GM21576 (cell line): ENCODE results near the gene FAM13C.
"Not testable (repeated sequence)": the region's sequence is repeated elsewhere in the genome, so short reads cannot be mapped to it uniquely, and the experiment has no call there.

Experiments used
- ATAC-seq: cut with Tn5 transposase; IDR thresholded peaks from one replicate; pipeline ENCODE4 v1.9.1; 2021; ENCODE audit warnings: mild to moderate bottlenecking, moderate library complexity; ENCODE audit not compliant: unreplicated experiment

FAM13C gene

GRCh38 chr10:59279991-59280505, 82.3 kb downstream of the FAM13C start:
- ATAC-seq: no peak

DNA sequence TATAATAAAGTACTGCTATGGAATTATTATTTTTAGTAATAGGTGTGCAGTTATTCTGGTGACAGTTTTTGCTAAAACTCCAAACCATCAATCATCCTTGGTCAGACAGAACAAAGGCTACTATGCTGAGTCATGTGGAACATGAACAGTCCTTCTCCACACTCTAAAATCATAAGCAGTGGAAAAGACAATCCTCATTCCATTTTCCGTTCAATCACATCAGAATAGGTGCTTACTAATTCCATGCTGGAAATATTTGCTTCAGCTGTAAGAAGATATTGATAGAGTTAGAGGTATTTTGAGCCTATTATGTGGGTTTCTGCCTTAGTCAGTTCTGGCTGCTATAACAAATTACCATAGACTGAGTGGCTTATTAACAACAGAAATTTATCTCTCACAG, 82.9 kb downstream of the FAM13C start:
- ATAC-seq: no peak

DNA sequence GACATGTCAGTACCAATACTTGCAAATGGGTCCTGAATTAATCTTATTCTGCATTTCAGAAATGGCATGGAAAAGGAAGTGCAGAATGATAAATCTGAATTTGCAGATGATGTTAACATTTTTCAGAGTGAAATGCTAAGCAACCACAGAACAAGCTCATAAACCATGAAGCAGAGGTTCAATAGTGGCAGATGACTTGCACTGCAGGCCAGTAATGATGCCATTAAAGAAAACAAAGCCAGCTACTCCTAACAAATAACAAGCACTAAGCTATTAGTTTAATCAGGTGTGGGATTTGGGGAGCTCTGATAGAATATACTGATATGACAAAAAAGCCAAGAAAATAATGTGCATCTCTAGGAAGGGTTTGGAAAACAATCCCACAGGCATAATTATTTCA, 85.4 kb downstream of the FAM13C start:
- no peak for ATAC-seq

DNA sequence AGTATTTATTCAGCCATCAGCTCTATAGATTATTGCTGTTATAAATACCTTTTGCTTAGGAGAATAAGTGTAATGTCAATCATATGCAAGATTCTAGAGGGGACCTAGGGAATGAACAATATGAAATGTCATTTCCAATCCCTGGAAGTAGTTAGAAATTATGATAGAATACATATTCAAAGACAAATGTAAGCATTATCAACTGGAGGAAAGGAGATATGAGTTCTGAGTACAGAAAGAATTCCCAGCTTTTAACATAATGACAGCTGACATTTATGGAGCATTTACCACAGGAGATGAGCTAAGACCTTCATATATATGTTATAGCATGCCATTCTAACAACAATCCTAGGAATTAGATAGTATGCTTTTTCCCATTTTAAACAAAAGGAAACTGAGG, 86.2 kb downstream of the FAM13C start:
- ATAC-seq: no peak

DNA sequence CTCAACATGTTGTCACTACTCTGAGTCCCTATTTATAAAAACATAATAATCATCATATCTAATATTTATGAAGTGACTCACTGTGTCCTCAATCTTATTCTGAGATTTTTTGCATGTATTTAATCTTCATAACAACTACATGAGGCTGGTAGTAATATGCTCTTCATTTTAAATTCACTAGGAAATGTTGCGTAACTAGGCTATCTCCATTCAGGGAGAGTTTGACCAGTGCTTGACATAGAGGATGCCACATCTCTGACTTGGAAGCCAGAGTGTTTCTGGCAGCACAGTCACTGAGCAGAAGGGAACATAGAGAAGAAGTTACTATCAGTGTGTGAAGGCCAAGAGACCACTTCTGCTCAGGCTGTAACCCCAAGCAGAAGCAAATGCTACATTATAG, 88.9 kb downstream of the FAM13C start:
- ATAC-seq: no peak

GRCh38 chr10:59272061-59272460, 90.3 kb downstream of the FAM13C start:
- ATAC-seq: no peak

GRCh38 chr10:59271160-59271559, 91.2 kb downstream of the FAM13C start:
- ATAC-seq: no peak

DNA sequence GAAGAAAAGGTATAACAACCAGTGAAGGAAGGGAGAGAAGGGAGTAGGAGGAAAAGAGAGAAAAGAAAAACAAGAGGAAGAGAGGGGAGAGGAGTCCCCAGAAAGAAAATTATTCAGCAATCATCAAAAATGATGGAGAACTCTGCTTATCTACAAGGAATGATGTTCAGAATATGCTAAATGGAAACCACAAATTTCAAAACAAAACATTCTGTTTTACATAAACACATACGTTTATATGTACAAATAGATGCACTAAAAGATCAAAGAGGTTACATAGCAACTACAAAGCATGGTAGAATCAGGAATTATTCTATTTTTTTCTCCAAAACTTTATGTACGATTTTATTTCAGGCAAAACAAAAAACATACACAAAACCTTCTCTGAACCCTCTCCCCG, 91.9 kb downstream of the FAM13C start:
- no peak for ATAC-seq

- no peak for ATAC-seq
Measured at GRCh38 chr10:59269651-59270050, 92.7 kb downstream of the FAM13C start.

GRCh38 chr10:59268460-59268859, 93.9 kb downstream of the FAM13C start:
- no peak for ATAC-seq

DNA sequence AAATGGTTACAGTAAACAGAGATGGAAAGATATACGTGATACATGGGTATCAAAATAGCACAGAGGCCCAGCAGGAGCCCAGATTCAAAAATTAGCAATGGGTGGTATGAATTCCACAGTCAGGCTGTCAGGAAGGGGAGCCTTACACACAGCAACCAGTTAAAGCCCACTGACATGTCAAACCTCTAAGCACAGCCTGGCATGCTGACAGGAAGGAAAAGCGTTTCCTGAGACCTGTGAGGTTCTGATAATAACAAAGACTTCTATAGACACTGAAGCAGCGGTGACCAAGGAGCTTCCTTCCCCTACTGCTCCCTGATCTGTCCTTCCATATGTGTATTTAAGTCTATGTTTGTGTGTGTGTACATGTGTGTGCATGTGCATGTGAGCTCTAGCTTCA, 96.0 kb downstream of the FAM13C start:
- no peak for ATAC-seq

DNA sequence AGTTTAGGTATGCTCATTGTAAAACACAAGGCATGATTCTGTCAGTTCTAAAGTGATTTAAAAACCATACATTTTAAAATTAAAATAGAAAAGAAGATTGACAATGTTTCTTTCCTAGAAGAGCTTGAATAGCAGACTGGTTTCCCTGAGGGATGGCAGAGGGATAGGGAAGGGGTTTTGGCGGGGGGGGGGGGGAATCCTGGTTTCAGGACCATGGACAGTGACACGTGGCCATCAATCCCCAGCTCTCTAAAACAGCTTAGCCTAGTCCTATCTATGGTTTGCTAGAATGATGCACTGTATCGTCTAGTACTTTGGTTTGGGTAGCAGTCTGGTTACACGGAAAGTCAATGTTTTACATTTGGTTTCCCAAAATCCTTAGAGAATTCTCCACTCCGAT, 97.2 kb downstream of the FAM13C start:
- ATAC-seq: no peak

GRCh38 chr10:59258890-59259289, 103.5 kb downstream of the FAM13C start:
- no peak for ATAC-seq

- no peak for ATAC-seq
Measured at GRCh38 chr10:59257224-59257623, 105.1 kb downstream of the FAM13C start.

DNA sequence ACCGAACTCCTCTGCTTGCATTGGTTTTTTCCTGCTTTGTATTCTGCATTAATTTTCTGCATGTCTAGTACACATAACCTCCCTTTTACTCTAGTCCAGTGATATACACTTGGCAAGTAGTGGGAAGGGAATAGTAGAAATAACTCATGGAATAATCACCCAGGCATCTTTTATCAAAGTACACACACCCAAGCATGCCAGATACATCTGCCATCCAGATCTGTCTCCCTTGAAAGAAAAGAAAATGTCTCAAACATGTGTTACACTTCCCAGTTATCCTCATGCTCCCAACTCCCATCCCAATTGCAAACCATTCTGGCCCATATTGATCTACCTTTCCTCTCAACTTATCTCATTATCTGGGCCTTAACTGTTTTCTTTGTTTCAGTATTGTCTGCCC, 106.9 kb downstream of the FAM13C start:
- ATAC-seq: no peak

- no peak for ATAC-seq
Measured at GRCh38 chr10:59252491-59252890, 109.9 kb downstream of the FAM13C start.

DNA sequence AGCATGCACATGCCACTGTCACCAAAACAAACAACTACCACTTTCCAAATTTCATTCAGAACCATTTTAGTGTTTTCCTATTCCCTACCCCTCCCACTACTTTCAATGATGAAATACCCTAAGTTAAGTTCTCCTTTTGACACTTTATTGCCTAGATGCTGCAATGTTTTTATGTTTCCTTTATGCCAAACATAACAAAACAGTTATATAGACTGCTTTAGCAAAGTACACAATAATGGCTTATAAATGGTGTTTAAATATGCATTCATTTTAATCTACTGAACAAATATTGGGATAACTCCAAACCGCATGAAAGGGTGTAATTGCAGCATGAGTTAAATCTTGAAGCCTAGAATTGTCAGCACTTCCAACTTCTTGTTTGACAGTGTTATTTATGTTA, 116.7 kb downstream of the FAM13C start:
- no peak for ATAC-seq

DNA sequence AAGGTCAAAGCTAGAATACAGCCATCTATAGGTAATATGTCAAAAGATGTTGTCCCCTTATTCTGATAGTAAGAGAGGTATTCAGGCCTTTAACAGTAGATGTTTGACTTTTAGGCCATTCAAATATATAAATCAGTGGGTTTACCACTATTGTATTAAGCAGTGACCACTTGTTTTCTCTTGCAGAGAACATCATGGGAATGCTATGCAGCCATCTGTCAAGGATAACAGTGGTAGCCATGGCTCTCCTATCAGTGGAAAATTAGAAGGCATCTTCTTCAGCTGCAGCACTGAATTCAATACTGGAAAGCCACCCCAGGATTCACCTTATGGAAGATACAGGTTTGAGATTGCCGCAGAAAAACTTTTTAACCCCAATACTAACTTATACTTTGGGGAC, 117.5 kb downstream of the FAM13C start:
- no peak for ATAC-seq

GRCh38 chr10:59243611-59244195, 118.6 kb downstream of the FAM13C start:
- no peak for ATAC-seq

GRCh38 chr10:59242991-59243390, 119.4 kb downstream of the FAM13C start:
- ATAC-seq: no peak

- ATAC-seq: no peak
Measured at GRCh38 chr10:59242057-59242456, 120.3 kb downstream of the FAM13C start.

- no peak for ATAC-seq
Measured at GRCh38 chr10:59240582-59241183, 121.7 kb downstream of the FAM13C start.

DNA sequence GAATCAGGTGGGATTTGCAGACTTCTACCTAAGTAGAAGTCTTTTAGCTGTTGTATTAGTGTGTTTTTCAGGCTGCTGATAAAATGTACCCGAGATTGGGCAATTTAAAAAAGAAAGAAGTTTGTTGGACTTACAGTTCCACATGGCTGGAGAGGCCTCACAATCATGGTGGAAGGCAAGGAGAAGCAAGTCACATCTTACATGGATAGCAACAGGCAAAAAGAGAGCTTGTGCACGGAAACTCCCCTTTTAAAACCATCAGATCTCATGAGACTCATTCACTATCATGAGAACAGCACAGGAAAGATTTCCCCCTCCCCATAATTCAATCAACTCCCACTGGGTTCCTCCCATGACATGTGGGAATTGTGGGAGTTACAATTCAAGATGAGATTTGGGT, 123.2 kb downstream of the FAM13C start:
- ATAC-seq: not testable (repeated sequence)
